ENCODE measurements around the gene PTPRG. TPM values are rescaled to one million over a fixed set of nuclear protein-coding genes. Genes with fewer than 3 reads are reported as not detected.

Gene PTPRG
- total and polyA plus RNA-seq, 2 experiments from 2014 or later = 8.5 to 34.9 TPM

GRCh38 chr3:62171789-62172188 is 610.4 kb downstream of the PTPRG start:
- WGBS (ENCODE audit: low lambda C conversion rate, missing lambda C conversion rate) = 94% methylated on average over 2 of the region's 2 CpGs

GRCh38 chr3:62172199-62172598 is 610.8 kb downstream of the PTPRG start:
- no peak overlapping the region for H2AFZ ChIP-seq
- no peaks in the 10 kb centered on the region for H4K20me1 ChIP-seq (ENCODE audit: insufficient read depth, poor library complexity, severe bottlenecking)
- no peaks in the 10 kb centered on the region for H3K4me1 ChIP-seq (ENCODE audit: insufficient read depth)
- H3K9me3 ChIP-seq (ENCODE audit: low read depth) = peaks cover 3% of the 10 kb centered on the region
- H3K4me2 ChIP-seq = no peak overlapping the region
- no peaks in the 10 kb centered on the region for H3K27me3 ChIP-seq
- no peaks in the 10 kb centered on the region for H3K79me2 ChIP-seq
- DNase-seq (ENCODE audit: low spot score) = no peak
- 100% methylated on average over 1 of the region's 1 CpG for WGBS (ENCODE audit: low lambda C conversion rate, missing lambda C conversion rate)
- no peak overlapping the region for H3K4me3 ChIP-seq
- H3K9me2 ChIP-seq (replicated peaks; ENCODE audit: insufficient read depth) = no peaks in the 10 kb centered on the region
- TF ChIP-seq EZH2 (IDR thresholded peaks at IDR 0.05; ENCODE audit: borderline replicate concordance) = no peak
- no peak for TF ChIP-seq CTCF (IDR thresholded peaks at IDR 0.05; ENCODE audit: poor library complexity)
- no peak for TF ChIP-seq EZH2phosphoT487 (IDR thresholded peaks at IDR 0.05; ENCODE audit: low read depth, severe bottlenecking, unreplicated experiment)
- no peak overlapping the region for H3K27ac ChIP-seq
- H3K36me3 ChIP-seq (replicated peaks; ENCODE audit: insufficient read depth, low read depth) = no peaks in the 10 kb centered on the region

More at GRCh38 chr3:62171789-62172188, 610.4 kb downstream of the PTPRG start:
- Histone ChIP-seq H3K79me2 (no peaks in the 10 kb centered on the region), H3K9me3 (ENCODE audit: low read depth) (peaks cover 3% of the 10 kb centered on the region), H3K36me3 (replicated peaks; ENCODE audit: insufficient read depth, low read depth) (no peaks in the 10 kb centered on the region), H3K27ac (no peak overlapping the region), H4K20me1 (ENCODE audit: insufficient read depth, poor library complexity, severe bottlenecking) (no peaks in the 10 kb centered on the region), H3K9me2 (replicated peaks; ENCODE audit: insufficient read depth) (no peaks in the 10 kb centered on the region), H2AFZ (no peak overlapping the region), H3K4me3 (no peak overlapping the region), H3K4me2 (no peak overlapping the region), H3K4me1 (ENCODE audit: insufficient read depth) (no peaks in the 10 kb centered on the region), H3K27me3 (no peaks in the 10 kb centered on the region)
- TF ChIP-seq EZH2 (IDR thresholded peaks at IDR 0.05; ENCODE audit: borderline replicate concordance) (no peak), CTCF (IDR thresholded peaks at IDR 0.05; ENCODE audit: poor library complexity) (no peak), EZH2phosphoT487 (IDR thresholded peaks at IDR 0.05; ENCODE audit: low read depth, severe bottlenecking, unreplicated experiment) (no peak)
- no peak for DNase-seq (ENCODE audit: low spot score)

GRCh38 chr3:62173939-62174515 is 612.7 kb downstream of the PTPRG start:
- no peaks in the 10 kb centered on the region for H3K36me3 ChIP-seq (replicated peaks; ENCODE audit: insufficient read depth, low read depth)
- TF ChIP-seq CTCF (IDR thresholded peaks at IDR 0.05; ENCODE audit: poor library complexity) = no peak
- no peak for TF ChIP-seq EZH2 (IDR thresholded peaks at IDR 0.05; ENCODE audit: borderline replicate concordance)
- no peak for TF ChIP-seq EZH2phosphoT487 (IDR thresholded peaks at IDR 0.05; ENCODE audit: low read depth, severe bottlenecking, unreplicated experiment)
- peaks cover 3% of the 10 kb centered on the region for H3K9me3 ChIP-seq (ENCODE audit: low read depth)
- H3K79me2 ChIP-seq = no peaks in the 10 kb centered on the region
- H3K4me3 ChIP-seq = peak overlapping the region; percentile 10
- no peak overlapping the region for H2AFZ ChIP-seq
- H3K9me2 ChIP-seq (replicated peaks; ENCODE audit: insufficient read depth) = no peaks in the 10 kb centered on the region
- WGBS (ENCODE audit: low lambda C conversion rate, missing lambda C conversion rate) = 70% methylated on average over 7 of the region's 7 CpGs
- H4K20me1 ChIP-seq (ENCODE audit: insufficient read depth, poor library complexity, severe bottlenecking) = no peaks in the 10 kb centered on the region
- no peaks in the 10 kb centered on the region for H3K4me1 ChIP-seq (ENCODE audit: insufficient read depth)
- no peak overlapping the region for H3K27ac ChIP-seq
- no peak overlapping the region for H3K4me2 ChIP-seq
- no peak for DNase-seq (ENCODE audit: low spot score)
- H3K27me3 ChIP-seq = no peaks in the 10 kb centered on the region
